Hematopoietic multipotent progenitor cell (in vitro differentiated cells): ENCODE data around the gene ATP8B4. TPM values are rescaled to one million over a fixed set of nuclear protein-coding genes. Genes with fewer than 3 reads are reported as not detected.

Experiments
- DNase-seq, 3 donors: peaks; one replicate each; pipeline ENCODE4 v3.0.0-alpha.2; 2011 to 2015; ENCODE audit warnings: low read depth in 2 of 3, low spot score in 2 of 3
- small RNA-seq: library from RNA; depleted of rRNA; stranded (forward); fragments of <200 nt; gene quantifications from one replicate; pipeline ENCODE3, GENCODE V24; 2012
- total RNA-seq: library from RNA; depleted of rRNA; stranded (reverse); fragments of >200 nt; gene quantifications from one replicate; pipeline ENCODE4 v1.2.3, GENCODE V29; 2012

ATP8B4 gene
- total RNA-seq, 1 donor, result 141 TPM

DNA sequence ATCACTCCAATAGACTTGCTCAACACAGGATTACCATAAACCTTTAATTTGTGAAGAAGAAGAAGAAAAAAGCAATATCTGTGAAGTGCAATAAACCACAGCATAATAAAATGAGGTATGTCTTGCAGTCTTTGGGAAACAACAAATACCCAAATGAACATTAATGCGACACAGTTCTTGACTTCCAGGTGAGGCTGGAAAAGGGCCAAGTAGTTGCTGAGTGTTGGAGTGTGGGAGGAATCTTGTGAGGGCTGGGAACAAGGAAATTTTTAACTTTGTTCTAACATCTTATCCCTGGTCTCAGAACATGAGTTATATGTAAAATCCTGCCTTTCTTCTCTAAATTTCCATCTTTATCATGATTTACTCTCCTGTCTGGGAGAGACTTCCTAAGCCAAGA is 291.7 kb downstream of the ATP8B4 start:
- no peak for DNase-seq

DNA sequence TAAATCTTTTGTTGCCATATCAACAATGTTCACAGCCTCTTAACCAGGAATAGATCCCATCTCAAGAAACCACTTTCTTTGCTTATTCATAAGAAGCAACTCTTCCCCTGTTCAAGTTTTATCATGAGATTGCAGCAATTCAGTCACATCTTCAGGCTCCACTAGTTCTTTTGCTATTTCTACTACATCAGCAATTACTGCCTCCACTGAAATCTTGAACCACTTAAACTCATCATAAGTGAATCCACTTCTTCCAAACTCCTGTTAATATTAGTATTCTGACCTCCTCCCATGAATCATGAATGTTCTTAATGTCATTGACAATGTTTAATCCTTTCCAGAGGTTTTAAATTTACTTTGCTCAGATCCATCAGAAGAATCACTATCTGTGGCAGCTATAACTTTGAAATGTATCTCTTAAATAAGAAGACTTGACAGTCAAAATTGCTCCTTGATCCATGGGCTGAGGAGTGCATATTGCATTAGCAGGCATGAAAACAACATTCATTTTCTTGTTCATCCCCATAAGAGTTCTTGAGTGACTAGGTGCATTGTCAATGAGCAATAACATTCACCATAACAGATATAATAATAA is 292.3 kb downstream of the ATP8B4 start:
- no peak for DNase-seq

DNA sequence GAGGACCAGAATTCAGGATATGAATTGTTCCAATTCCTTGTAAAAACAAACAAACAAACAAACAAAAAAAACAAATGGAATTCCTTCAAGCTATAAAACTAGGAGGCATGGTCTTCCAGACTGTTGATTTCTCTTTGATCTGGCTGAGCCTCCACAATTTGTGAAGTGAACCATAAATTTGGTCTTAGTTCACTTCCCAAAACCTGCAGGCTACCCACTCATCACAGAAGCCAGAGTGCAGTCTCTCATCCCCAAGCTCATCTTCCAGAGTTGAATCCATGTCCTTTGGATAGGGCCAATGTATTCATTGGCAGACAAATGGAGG is 294.3 kb downstream of the ATP8B4 start:
- no peak for DNase-seq

DNA sequence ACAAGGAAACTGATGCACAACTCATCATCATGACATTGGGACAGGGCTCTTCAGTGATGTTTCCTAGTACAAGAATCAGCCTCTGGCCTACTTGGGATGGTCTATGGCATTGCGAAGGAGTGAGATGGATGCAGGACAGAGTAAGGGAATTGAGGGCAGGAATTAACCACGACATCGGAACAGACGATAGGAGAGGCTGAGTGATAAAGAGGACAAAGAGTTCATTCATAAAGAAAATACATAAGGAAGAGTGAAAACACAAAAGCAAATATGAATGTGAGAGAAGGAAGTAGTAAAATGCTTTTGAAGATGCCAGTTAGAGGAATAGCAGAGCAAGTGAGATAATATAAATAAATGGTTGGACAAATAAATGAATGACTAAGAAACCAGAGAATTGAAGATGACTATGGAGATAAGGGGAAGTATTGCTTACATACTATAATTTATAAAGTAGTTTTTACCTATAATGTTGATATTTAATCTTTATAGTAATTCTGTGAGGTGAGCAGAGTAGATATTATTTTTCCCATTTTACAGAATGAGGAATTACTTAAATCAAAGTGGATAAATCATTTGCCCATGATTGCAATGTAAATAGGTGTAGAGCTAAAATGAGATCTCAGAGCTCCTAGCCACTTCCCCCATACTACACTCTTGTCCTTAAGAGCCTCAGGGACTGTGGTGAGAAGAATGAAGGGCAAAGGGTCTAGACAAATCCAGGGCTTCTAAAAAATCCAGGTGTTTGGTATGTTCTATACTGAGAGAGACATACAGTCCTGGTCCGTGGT is 294.9 kb downstream of the ATP8B4 start:
- no peak for DNase-seq

DNA sequence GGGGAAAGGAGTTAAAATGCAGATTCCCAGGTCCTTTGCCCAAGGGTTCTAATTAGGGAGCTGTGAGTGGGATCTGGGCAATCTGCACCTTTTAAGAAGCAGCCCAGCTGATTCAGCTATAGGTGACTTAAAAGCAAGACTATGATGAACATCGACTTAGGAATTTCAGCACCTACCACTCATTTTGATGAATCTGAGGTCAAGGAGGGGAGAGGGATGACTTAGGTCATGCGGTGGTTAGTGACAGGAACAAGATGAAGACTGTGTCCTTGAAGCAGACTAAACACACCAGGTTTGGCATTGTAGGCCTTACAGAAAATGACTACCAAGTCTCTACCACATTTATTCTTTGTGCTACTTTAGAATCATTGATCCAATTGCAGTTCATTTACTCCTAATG is 301.9 kb downstream of the ATP8B4 start:
- no peak for DNase-seq

DNA sequence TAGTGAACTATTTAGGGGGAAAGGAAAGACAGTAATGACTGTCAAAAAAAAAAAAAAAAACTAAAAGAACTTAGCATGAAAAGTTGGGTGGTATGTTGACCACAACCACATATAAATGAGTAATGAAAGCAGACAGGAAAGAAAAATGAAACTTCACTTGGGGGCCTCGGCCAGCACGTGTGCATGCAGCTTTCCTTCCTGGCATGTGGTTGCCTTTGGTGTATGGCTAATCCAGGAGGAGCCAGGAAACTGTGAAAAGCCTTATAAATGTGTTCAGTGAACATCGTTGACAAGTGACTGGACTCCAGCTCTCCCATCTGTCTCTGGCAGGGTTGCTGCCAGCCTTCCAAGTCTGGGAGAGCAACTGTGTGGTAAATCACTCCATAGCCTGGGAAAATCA is 303.1 kb downstream of the ATP8B4 start:
- DNase-seq, result peak in 2 of 3 donors; percentile 66 to 77

DNA sequence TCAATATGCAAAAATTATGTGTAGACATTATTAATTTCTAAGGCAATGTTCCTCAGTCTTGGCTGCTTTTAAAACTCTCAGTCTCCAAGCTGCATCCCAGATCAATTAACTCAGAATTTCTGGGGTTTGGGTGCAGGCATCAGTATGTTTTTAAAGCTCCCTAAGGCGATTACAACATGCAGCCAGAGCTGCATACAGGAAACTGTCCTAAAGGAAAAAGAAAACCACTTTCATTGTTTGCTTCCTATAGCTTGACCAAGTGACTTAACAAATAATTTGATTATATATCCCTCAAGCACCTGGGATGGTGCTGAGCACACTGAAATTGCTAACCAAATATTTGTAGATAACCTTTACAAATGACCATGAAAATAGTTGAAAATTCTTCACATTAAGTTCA is 303.5 kb downstream of the ATP8B4 start:
- DNase-seq, result no peak

DNA sequence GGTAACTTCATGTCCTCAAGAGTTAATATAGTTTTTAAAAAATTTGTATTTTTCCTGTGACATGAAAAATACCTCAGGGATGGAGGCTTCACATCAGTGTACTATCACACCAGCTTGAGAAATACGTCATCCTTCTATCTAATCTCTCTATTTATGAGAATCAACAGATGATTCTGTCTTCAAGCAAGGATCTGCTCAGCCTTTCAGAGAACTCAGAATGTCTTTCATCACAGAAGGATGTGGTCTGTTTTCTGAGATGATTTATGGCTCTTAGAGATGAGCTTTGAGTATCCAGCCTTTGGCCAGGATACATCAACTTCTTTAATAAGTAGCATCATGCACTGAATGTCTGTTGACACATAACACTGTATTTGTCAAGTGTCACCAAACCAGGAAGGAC is 304.3 kb downstream of the ATP8B4 start:
- DNase-seq, result peak in 1 of 3 donors; percentile 41

DNA sequence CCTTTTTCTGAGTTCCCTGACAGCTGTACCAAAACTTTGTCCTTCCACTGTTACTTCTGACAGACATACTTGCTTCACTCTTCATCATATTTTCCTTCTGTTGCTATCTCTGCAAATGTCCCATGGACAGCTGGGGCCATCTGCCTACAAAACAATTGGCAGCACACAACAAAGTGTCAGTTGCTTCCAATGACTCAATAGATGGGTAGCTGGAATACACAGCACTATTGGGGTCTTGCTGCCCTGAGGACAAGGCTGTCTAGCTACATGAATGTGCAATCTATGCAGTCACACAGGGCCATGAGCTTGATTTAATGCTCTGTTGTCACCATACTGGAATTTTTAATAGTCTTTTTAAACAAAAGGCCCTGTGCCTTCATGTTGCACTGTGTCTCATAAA is 305.4 kb downstream of the ATP8B4 start:
- DNase-seq, result no peak

DNA sequence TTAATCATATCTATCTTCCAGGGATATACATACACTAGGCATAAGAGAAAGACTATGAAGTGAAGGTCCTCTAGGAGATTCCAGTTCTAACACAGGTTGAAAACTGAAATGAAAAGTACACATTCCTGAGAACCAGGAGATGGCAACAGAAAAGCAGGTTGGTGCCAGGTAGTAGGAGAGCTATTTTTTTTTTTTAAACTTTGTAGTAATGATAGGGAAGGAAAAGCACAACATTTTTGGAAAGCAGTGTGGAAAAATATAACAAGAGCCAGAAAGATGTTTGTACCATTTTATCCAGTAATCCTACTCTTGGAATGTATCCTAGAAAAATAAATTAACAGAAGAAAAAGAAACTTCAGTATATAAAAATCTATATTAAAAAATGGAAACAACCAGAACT is 308.3 kb downstream of the ATP8B4 start:
- DNase-seq, result no peak

DNA sequence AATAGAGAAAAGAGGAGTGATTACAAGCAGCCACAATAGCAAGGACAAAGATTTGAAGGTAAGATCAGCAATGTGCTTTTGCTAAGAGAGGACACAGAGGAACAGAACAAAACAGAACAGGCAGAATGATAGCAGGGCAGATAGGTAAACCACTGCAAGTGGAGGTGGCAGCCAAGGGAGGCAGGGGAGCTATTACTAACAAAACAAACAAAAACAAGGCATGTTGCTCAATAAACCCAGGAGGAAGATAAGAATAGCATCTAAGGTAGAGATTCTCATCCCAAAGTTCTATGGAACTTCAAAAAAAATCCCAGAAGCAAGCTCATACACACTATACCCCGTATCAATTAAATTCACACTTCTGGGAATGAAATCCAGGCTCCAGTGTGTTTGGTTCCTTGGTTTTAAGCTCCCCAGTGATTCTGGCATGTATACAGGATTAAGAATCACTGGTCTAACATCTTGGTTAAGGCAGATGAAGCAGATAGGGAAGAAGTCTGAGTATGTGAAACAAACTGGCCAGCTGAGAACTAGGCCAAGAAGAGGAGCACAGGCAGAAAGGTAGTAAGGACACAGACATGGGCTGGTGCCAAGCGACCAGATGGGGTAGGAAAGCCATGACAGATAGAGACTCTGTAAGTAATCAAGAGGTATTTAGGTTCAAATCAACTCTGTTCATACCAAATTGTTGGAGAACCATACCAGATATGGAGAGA is 309.0 kb downstream of the ATP8B4 start:
- DNase-seq, result no peak

DNA sequence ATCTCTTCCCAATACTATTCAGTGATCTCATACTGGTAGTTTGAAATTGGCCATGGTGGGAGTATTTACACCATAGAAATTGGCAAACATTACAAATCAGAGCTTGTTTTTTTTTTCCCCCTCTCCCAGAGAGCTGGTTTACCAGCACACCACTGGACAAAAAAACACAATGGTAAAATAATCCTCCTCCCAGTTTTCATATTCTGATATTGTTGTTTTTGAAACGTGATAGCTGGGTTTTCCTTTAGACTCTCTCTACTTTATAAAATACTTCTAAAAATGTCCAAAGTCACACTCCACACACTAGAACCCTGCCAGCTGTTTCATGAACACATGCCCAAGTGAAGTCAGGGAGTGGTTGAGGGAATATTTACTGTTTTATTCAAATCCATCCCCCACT is 310.7 kb downstream of the ATP8B4 start:
- no peak for DNase-seq

Small RNAs within 50 kb of the gene (small RNA-seq; reads per million reads assigned to genes)
- not detected for gene RNA5SP394

Other genes with a start within 250 kb of the ATP8B4 start
- gene SLC27A2, start 63.0 kb upstream of the ATP8B4 start, total RNA-seq, result 49.8 TPM
- 66.8 TPM for gene HDC, start 146.5 kb upstream of the ATP8B4 start, total RNA-seq
- gene GABPB1, start 236.0 kb upstream of the ATP8B4 start, total RNA-seq, result 94.5 TPM